Gastrocnemius medialis (tissue), 4 donors: ENCODE results near the gene MCF2L2.
"Not testable (repeated sequence)": the region's sequence is repeated elsewhere in the genome, so short reads cannot be mapped to it uniquely, and the experiment has no call there.

Experiments
- POLR2A ChIP-seq, 2 donors: fragments of 450-650 bp; IDR thresholded peaks; one replicate each; pipeline ENCODE4 v1.6.1; 2017; ENCODE audit warnings: antibody characterized with exemption in 2 of 2, mild to moderate bottlenecking in 2 of 2, moderate library complexity in 2 of 2
- TF ChIP-seq, protein P1 (sequence below), 5 experiments: fragments of 450-650 bp in 3 of 5; fragments of 200-600 bp in 2 of 5; sonication (generic) in 2 of 5; IDR thresholded peaks in 4 of 5; conservative IDR thresholded peaks in 1 of 5; 1 replicate in 4 of 5; 2 replicates in 1 of 5; pipeline ENCODE4 v1.5.1; 2016 to 2019; ENCODE audit warnings: antibody characterized with exemption in 5 of 5, mild to moderate bottlenecking in 3 of 5, moderate library complexity in 3 of 5

GRCh38 chr3:183179550-183179908, 248.9 kb downstream of the MCF2L2 start:
- not testable (repeated sequence) for TF ChIP-seq POLR2A (IDR thresholded peaks at IDR 0.05)
- TF ChIP-seq, protein P1, sequence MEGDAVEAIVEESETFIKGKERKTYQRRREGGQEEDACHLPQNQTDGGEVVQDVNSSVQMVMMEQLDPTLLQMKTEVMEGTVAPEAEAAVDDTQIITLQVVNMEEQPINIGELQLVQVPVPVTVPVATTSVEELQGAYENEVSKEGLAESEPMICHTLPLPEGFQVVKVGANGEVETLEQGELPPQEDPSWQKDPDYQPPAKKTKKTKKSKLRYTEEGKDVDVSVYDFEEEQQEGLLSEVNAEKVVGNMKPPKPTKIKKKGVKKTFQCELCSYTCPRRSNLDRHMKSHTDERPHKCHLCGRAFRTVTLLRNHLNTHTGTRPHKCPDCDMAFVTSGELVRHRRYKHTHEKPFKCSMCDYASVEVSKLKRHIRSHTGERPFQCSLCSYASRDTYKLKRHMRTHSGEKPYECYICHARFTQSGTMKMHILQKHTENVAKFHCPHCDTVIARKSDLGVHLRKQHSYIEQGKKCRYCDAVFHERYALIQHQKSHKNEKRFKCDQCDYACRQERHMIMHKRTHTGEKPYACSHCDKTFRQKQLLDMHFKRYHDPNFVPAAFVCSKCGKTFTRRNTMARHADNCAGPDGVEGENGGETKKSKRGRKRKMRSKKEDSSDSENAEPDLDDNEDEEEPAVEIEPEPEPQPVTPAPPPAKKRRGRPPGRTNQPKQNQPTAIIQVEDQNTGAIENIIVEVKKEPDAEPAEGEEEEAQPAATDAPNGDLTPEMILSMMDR (IDR thresholded peaks at IDR 0.05 in 4 of 5, conservative IDR thresholded peaks at IDR 0.05 in 1 of 5): not testable (repeated sequence)
